GM19463 (cell line): ENCODE measurements around the gene FMO5.

Experiments
- ATAC-seq: cut with Tn5 transposase; IDR thresholded peaks from one replicate; pipeline ENCODE4 v1.9.1; 2021; ENCODE audit warnings: mild to moderate bottlenecking, moderate library complexity; ENCODE audit not compliant: unreplicated experiment

FMO5 gene, protein sequence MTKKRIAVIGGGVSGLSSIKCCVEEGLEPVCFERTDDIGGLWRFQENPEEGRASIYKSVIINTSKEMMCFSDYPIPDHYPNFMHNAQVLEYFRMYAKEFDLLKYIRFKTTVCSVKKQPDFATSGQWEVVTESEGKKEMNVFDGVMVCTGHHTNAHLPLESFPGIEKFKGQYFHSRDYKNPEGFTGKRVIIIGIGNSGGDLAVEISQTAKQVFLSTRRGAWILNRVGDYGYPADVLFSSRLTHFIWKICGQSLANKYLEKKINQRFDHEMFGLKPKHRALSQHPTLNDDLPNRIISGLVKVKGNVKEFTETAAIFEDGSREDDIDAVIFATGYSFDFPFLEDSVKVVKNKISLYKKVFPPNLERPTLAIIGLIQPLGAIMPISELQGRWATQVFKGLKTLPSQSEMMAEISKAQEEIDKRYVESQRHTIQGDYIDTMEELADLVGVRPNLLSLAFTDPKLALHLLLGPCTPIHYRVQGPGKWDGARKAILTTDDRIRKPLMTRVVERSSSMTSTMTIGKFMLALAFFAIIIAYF

DNA sequence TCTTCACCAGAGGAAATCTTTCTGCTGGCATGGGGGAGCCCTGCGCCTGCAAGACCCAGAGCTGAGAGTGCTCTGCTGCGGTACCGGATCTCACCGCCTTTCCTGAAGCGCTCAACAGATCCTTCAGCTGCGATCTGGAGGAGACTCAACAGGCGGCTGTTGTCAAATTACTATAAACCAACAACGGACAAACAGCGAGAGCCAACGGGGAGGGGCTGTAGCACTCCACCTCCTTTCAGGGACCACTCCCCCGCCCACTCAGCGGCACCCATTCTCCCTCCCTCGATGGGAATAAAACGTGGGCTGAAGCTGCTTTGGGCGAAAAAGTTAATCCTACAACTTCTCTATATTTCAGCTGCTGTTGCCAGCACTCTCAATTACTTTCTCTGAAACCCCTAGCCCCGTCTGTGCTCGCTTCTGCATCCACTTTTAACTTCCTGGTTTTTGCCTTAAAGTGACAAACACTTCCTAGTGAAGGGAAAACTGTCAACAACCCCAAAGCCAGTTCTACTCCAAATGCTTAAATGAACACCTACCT lies at the start of gene FMO5:
FMO5 (minus strand) TSS at position 147 of the 538 bp plus-strand sequence. CDS start 310 bp downstream, outside the sequence.
- peak; percentile 68 for ATAC-seq

DNA sequence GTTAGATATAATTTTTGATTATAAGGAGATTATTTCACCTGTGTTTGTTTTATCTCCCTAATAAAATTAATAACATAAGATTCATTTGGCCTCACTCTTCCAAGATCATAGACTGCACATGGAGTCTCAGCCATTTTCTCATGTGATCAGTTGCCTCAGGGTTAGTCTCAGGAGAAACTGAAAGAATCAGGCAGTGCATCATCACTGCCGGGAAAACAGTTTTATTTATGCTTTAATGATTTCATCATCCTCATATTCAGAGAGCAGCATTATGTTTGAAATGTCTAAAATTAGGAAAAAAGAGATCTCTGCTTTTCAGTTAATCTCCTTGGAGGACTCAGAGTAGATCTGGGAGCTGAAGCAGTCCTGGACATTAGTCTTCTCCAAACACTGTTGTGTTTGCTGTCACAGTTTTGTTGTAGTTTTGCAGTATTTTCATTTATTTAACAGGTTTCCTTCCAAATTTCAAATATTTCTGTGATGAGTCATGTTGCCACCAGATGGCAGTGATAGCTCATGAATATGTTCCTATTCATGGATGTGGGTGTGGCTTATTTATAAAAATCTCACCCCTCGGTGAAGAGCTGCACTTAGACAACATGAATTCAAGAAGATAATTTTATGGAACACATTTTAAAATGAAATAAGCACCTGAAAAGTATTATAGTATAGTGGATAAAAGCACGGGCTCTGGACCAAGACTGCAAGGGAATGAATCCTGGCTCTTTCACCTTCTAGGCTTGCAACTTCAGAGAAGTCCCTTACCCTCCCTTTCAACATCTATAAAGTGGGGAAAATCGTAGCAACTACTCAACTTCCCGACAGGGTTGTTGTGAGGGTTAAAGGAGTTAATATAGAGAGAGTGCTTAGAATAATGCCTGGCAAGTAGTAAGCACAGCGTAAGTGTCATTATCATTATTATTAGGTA lies 48.5 kb upstream of the FMO5 start:
- ATAC-seq: no peak

DNA sequence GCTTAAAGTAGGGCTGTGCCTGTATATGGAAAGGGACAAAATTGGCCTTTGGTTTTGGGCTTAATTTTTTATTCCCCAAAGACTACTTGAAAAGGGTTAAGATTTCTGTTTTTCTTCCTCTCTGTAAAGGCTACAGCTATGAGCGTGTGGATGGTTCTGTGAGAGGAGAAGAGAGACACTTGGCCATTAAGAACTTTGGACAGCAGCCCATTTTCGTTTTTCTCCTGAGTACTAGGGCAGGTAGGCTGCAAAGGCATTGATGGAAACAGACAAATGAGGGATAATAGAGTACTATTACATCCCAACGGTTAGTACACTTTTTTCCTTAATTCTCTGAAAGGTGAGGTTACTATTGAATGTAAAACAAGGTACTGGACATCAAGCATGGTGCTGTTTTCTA lies 46.9 kb upstream of the FMO5 start:
- ATAC-seq: no peak

DNA sequence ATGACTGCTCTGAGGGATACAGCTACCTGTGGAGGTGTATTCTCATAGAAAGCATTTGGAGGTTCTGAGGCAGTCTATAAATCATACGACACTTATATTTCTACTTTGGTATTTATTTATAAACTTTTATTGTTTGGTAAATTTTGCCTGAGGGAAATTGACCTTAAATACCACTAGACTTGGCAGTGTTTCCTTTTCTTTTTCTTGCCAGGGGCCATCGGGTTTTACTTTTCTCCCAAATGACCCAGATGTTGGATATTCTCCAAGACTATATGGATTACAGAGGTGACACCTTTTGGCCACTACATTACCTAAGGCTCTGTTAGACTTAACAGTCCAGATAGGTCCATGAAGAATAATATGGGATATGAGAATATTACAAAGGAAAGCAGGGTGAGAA lies 45.6 kb upstream of the FMO5 start:
- ATAC-seq: no peak

DNA sequence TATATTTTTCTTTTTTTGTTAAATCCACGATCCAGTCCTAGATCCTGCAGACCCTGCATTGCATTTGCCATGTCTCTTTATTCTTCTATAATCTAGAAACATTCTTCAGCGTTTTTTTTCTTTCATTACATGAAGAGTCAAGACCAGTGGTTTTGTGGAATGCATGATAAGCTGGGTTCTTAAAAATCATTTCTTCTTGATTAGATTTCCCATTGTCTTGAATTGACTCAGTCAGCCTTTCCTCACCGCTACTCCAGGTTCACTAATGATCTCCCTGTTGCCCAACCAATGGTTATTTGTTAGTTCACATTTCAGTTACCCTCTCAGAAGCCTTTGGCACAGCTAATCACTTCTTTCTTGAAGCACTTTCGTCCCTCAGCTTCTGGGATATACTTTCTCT lies 42.6 kb upstream of the FMO5 start:
- no peak for ATAC-seq

DNA sequence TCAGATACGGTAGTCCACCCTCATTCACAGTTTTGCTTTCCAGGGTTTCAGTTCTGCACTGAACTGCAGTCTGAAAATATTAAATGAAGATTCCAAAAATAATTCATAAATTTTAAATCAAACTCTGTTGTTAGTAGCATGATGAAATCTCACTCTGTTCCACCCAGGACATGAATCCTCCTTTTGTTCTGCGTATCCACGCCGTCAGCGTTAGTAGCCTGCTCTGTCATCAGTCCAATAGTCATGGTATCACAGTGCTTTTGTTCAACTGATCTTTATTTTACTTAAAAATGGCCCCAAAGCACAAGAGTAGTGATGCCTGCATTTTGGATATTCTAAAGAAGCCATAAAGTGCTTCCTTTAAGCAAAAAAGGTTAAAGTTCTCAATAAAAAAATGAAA lies 41.2 kb upstream of the FMO5 start:
- no peak for ATAC-seq

DNA sequence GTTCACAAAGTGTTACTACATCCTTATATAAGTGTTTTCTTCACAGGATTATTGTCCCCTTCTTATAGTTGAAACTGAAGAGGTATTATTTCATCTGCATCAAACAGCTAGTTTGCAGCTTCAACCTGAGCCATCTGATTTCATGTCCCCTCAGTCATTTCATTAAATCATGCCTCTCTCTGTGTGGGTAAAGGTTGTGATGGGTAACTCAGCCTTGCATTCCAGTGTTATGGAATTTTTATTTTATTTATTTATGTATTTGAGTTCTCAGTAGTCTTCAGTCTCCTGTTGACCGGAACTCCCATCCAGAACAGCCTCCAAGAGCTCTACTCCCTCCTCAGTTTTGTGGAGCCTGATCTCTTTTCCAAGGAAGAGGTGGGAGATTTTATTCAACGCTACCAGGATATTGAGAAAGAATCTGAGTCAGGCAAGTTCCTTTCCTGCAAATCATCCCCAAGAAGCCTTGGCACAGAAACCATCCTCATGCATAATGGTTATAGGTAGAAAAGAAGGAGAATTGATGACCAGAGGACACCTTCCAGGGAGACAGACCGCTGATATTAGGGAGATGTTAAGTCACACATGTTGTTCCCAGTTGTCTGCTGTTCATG lies 39.1 kb upstream of the FMO5 start:
- no peak for ATAC-seq

DNA sequence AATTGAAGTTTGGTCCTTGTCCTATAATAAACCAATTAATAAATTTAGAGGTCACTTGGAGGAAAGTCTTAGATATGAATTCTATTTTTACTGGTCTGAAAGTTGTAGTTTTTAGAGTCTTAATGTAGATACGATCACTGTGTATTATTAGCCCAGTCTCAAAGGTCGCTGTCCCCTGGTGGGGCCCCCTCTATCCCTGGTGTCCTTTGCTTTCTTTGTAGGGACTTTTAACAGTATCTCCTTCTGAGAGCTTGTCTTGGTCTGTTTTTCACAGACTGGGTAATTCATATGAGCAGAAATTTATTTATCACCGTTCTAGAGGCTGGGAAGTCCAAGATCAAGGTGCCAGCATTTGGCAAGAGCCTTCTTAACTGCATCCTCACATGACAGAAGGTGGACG lies 35.8 kb upstream of the FMO5 start:
- no peak for ATAC-seq

DNA sequence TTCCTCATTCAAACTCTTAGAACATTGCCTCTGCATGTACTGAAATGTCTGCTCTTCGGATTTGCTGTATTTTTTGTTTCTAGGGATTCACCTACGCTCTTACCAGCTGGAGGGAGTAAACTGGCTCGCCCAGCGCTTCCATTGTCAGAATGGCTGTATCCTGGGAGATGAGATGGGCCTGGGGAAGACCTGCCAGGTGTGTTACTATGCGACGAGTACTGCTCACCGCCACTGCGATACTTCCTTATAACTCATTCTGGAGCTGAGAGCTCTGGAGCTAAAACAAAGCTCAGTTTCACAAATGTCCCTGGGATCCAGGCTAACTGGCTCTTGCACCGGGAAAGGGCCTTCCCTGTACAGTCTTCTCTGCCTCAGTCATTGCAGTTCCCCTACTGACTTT lies 27.4 kb upstream of the FMO5 start:
- no peak for ATAC-seq

DNA sequence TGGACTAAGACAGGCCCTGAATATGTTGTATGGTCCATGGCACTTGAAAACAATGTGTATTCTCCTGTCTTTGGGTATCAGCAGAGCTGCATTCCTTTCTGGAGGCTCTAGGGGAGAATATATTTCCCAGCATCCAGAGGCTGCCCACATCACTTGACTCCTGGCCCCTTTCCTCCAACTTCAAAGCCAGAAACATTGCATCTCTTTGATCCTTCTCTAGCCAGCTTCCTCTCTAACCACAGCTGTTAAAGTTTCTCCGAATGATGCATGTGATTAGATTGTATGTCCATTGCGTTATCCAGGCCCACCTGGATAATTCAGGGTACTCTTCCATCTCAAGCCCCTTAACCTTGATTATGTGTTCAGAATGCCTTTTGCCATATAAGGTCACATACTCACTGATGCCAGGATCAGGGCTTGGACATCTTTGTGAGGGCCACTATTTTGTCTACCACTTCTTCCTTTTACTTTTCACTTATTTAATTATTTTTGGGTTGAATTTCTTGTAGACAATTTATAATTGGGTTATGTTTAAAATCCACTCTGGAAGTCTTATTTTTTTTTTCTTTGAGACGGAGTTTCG lies 22.6 kb upstream of the FMO5 start:
- ATAC-seq: no peak

DNA sequence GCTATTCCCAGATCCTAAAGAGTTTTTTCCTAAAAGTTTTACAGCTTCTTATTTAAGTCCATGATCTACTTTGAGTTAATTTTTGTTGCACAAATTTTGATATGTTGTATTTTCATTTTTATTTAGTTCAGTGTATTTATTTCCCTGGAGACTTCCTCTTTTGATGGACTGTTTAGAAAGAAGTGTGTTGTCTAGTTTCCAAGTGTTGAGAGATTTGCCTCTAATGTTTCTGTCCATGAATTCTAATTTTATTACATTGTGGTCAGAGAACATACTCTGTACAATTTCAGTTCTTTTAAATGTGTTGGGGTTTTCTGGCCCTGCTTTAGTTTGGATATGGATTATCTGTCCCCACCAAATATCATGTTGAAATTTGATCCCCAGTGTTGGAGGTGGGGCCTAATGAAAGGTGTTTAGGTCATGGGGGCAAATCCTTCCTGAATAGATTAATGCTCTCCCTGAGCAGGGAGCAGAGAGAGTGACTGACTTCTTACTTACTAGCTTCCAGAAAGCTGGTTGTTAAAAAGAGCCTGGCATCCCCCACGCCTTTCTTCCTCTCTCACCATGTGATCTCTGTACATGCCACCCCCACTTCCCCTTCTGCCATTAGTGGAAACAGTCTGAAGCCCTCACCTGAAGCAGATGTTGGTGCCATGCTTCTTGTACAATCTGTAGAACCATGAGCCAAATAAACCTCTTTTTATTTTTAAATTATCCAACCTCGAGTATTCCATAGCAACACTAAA lies 21.9 kb upstream of the FMO5 start:
- ATAC-seq: no peak

DNA sequence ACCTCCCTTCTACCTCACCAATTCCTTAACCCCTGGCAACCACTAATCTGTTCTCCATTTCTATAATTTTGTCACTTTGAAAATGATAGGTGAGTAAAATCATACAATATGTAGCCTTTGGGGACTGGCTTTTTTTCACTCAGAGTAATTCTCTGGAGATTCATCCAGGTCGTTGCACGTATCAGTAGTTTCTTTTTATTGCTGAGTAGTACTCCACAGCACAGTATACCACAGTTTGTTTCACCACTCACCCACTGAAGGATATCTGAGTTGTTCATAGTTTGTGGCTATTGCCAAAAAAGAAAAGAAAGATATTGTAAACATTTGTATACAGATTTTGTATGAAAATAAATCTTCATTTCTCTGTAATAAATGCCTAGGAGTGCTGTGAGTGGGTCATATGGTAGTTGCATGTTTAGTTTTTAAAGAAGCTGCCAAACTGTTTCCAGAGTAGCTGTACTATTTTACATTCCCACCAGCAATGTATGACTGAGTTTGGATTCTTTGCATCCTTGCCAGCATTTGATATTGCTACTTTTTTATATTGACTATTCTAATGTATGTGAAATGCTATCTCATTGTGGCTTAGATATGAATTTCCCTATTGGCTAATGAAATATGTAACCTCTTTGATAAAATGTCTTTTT lies 21.0 kb upstream of the FMO5 start:
- no peak for ATAC-seq

DNA sequence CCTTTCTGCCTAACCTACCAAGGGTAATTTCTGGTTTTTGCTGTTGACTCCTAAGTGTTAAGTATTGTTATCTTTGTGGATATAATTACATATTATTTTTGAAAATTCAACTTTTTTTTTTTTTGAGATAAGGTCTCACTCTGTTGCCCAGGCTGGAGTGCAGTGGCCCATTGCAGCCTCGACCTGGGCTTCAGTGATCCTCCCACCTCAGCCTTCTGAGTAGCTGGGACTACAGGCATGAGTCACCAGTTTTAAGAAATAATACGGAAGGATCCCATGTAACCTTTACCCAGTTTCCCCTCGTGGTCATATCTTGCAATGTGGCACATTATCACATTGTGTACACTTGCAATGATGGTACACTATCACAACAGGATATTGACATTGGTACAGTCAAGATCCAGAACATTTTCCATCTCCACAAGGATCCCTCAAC lies 20.5 kb upstream of the FMO5 start:
- ATAC-seq: no peak

DNA sequence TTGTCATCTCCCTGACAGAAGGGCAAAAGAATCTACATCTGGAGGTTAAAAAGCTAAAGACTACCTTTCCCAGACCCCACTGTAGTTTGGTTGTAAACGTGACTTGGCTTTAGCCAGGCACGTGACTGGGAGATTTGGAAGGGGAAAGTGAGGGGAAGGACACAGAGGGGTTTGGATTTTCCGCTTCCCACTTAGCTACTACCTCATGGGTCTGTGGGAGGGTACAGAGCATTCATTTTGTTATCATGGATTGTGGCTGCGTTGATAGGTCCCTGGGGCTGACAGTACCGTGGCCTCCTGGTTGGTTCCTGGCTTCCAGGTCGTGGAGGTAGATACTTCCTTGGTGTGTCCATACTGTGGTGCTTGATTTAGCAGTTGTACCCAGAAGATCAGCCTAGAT lies 20.0 kb upstream of the FMO5 start:
- ATAC-seq: no peak

DNA sequence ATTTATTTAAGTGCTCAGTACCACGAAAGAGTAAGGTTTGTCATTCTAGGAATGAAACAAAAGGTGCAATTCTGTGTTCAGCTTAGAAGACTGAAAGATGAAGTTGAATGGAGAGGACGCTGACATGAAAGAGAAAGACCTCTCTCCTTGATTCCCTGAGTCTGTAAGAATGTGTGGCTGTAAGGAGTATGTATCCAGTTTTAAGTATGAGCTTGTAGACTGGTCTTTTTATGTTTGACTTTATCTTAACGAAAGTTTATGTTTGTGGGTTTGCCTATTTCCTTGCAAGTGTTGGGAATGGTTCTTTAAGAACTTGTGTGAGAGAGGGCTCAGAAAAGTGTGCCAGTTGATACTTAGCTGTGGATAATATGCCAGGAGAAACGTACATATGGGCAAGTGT lies 18.7 kb upstream of the FMO5 start:
- ATAC-seq: no peak

DNA sequence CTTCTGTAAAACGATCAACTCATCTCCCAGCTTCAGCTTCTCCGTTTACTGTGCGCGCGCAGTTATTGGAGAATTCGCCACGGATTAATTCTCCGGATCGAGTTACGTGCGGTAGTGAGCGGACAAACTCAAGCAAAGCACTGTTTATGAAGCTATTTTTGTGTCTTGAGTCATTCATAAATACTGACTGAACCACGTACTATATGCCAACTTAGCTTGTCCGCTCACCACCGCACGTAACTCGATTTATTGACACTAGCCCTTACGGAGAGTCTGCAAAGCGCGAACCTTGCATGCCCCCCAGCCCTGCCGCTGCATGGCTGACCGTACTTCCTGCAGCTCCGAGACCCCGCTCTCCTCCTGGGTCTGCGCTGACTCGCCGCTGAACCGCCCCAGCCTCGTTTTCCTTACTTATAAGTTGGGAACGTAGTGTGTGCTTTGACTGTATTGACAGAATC lies 18.1 kb upstream of the FMO5 start:
- ATAC-seq: peak; percentile 12

DNA sequence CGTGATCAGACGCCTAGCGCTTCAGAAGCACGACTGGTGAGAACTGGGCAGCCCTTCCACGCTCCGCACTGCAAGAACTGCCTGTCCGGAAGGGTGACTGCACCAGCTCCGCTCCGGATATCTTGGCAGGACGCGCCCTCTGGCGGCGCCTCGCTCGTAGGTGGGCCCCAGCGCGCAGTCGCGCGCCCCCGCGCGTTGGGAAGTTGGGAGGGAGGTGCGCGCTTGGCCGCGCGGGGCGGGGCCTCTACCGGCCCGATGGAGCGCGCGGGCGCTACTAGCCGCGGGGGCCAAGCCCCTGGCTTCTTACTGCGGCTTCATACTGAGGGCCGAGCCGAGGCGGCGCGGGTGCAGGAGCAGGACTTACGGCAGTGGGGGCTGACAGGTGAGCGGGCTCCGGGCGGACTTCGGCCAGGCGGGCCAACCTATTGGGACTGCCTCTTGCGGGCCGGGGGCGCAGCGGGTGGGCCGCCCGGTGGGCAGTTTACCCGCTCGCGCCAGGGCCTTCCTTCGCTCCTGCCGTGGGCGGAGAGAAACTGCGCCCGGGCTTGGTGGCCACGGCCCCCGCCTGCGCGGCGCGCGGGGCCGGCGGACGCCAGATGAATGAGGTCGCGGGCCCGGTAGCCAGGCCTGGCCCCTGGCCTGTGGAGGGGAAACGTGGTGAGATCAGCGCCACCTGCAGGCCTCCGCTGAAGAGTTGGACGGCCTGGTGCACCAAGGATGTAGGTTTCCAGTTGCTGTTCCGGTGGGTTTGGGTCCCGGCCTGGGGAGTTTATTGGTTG lies 17.5 kb upstream of the FMO5 start, which contains the start of gene CHD1L:
CHD1L (plus strand) TSS at position 236 of the 779 bp plus-strand sequence; CDS start at position 256, 20 bp downstream.
- peak; percentile 85 for ATAC-seq

DNA sequence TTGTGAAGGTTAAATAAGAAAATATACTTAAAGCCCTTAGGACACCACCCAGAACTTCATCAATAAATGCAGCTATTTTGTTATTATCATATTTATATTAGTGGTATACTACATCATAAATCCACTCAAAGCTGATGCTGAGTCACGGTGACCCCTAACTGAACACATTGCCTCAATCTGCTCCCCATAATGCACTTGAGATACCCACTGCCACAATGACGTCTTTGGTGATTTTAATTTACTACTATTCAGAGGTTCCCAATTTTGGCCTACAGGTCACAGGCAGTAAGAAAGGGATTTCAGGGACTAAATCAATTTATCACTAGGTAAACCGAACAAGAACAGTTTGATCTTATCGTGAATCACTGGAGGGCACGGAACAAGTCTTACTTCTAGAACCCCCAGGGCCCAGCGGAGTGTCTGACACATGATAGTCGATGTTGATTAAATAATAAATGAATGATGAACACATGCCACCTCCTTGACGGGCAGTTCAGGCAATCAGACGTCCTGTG lies 16.9 kb upstream of the FMO5 start:
- no peak for ATAC-seq
